GM12875 (cell line): ENCODE data around the gene ADGRL3.

Source experiments
- H3K4me3 ChIP-seq: one replicate; pipeline ENCODE4 v1.5.1; 2011; ENCODE audit warnings: low read depth, low read length, control low read depth
- TF ChIP-seq, protein P1 (sequence below): IDR thresholded peaks from 2 replicates; pipeline ENCODE4 v1.5.1; 2011; ENCODE audit warnings: low read depth, mild to moderate bottlenecking, control low read depth, inconsistent platforms, low read length, moderate library complexity, borderline replicate concordance; ENCODE audit not compliant: insufficient read depth

Gene ADGRL3

DNA sequence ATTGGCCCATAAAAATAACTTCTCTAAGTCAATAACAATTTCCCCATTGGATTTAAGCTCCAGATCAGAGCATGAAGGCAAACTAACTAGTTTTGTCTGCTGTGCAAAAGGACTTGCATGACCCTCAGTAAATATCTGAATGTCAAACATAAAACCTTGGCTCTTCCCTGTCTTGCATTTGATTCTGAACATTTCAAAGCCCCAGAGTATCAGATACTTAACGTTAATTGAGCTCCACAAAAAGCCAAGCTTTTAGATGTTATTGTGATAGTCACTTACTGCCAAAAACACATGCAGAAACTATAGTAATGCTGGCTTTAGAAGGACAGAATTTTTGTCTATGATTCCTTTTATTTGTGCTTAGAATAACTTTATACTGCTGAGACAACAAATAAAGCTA, 664.2 kb downstream of the ADGRL3 start:
- H3K4me3 ChIP-seq = no peak overlapping the region
- TF ChIP-seq, protein P1, sequence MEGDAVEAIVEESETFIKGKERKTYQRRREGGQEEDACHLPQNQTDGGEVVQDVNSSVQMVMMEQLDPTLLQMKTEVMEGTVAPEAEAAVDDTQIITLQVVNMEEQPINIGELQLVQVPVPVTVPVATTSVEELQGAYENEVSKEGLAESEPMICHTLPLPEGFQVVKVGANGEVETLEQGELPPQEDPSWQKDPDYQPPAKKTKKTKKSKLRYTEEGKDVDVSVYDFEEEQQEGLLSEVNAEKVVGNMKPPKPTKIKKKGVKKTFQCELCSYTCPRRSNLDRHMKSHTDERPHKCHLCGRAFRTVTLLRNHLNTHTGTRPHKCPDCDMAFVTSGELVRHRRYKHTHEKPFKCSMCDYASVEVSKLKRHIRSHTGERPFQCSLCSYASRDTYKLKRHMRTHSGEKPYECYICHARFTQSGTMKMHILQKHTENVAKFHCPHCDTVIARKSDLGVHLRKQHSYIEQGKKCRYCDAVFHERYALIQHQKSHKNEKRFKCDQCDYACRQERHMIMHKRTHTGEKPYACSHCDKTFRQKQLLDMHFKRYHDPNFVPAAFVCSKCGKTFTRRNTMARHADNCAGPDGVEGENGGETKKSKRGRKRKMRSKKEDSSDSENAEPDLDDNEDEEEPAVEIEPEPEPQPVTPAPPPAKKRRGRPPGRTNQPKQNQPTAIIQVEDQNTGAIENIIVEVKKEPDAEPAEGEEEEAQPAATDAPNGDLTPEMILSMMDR = no peak

DNA sequence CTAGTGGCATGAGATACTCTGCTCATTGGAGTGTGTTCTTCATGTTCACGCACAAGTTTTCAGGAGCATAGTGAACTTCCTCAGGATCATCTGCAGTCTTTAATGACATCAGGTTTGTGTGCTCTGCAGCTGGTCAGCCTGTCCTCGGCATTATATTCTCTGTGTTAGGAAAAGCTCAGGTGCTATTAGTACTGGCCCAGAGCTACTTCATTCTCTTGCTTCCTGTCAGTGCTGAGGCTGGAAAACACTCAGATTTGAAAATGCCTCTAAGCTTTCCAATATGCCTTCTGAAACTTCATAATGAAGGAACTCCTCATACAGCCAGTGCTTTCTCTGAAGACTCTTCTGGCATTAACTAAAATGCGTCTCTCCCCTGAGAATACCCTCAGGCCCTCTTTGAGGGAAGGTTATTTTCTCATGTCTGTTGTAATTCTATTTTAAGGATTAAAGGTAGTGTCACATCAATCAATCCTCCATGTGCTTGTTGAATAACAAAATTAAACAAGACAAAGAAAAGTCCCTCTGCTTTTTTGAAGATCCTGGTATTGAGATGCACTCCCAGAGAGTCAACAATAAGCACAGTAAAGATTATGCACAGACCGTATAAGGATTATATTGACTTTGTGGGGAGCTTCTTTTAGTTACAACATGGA, 666.4 kb downstream of the ADGRL3 start:
- no peak overlapping the region for H3K4me3 ChIP-seq
- TF ChIP-seq, protein P1 = no peak

DNA sequence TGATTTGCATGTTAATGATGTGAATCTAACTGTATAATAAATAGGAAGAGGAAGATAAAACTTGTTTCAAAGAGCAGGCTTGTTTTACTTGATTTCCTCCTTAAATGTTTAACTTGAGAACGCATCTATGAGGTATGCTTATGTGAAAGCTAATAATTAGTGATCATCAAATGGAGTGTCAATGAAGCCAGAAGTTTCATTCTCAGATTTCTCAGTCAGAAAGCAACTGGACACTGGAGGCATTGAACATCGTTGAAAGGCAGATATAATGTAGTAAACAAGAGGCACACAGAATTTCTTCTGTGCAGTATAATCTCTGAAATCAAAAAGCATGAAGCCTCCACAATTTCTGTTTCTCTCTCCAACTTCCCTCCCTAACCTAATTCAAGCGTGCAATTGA, 672.9 kb downstream of the ADGRL3 start:
- no peak overlapping the region for H3K4me3 ChIP-seq
- TF ChIP-seq, protein P1 = no peak

DNA sequence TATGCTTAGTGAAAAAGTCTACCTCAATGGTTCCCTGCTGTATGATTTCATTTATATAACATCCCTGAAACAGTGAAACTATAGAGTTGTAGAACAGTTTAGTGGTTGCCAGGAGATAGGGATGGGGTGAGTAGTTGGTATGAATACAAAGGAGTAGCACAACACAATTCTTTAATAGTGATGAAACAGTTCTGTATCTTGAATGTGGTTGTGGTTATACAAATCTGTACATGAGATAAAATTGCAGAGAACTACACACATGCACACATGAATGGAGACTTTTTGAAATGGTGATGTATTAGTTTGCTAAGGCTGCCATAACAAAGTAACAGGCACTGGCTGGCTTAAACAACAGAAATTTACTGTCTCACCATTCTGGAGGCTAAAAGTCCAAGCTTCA, 677.1 kb downstream of the ADGRL3 start:
- TF ChIP-seq, protein P1 = no peak

DNA sequence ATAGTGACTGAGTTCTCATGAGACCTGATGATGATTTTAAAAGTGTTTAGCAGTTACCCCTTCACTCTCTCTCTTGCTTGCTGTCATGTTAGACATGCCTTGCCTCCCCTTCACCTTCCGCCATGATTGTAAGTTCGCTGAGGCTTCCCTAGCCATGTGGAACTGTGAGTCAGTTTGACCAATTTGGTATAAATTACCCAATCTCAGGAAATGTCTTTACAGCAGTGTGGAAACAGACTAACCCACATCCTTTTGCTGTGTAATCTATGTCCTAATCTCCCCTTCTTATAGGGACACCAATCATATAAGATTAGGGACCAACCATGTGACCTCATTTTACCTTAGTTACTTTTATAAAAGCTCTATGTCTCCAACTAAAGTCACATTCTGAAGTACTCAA, 677.8 kb downstream of the ADGRL3 start:
- TF ChIP-seq, protein P1 = no peak
- no peak overlapping the region for H3K4me3 ChIP-seq

More for the DNA sequence above, 677.1 kb downstream of the ADGRL3 start:
- H3K4me3 ChIP-seq = no peak overlapping the region

DNA sequence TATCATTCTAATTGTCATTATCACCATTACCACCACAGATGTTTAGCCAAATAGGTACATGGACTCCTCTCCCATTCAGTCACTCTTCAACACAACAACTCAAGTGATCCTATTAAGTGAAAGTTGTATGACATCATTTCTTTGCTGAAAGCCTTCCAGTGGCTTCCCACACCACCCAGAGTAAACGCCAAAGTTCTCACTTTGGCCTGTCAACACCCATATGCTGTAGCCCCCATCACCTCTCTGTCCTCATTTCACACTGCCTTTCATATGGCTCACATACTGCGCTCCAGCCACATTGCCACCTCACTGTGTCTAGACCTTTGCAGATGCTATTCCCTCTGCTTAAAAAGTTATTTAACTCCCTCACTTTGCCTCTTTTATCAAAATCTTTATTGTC, 682.3 kb downstream of the ADGRL3 start:
- TF ChIP-seq, protein P1 = no peak
- H3K4me3 ChIP-seq = no peak overlapping the region

DNA sequence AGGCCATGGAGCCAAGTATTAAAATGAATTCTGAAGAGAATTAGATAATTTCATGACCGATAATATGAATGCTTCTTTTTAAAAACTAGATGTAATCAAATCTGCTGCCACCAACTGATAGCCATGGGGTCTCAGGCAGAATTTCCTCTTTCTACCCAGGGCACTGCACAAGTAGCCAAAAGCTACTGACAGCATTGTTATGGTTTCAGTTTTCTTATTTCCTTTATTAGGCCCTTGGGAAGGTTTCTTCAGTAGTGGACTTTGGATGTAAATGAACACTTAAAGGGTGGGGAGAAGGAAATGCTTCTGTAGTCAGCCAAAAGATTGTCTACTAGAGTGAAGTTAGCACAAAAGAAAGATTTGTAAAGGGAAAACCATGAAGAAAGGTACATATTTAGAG, 686.0 kb downstream of the ADGRL3 start:
- TF ChIP-seq, protein P1 = no peak
- H3K4me3 ChIP-seq = no peak overlapping the region
